GM19372 (cell line): ENCODE measurements around the gene PDZD8.

Experiments
- ATAC-seq: cut with Tn5 transposase; IDR thresholded peaks from one replicate; pipeline ENCODE4 v1.9.1; 2021; ENCODE audit warnings: mild to moderate bottlenecking, low read depth, moderate library complexity; ENCODE audit not compliant: unreplicated experiment

Gene PDZD8

GRCh38 chr10:117261501-117261900, 113.7 kb downstream of the PDZD8 start:
- no peak for ATAC-seq

- no peak for ATAC-seq
Observed at GRCh38 chr10:117260084-117260483, 115.2 kb downstream of the PDZD8 start.

- no peak for ATAC-seq
Observed at GRCh38 chr10:117259279-117259678, 116.0 kb downstream of the PDZD8 start.

- no peak for ATAC-seq
Observed at GRCh38 chr10:117257721-117258120, 117.5 kb downstream of the PDZD8 start.

GRCh38 chr10:117256910-117257309, 118.3 kb downstream of the PDZD8 start:
- no peak for ATAC-seq

- no peak for ATAC-seq
Observed at GRCh38 chr10:117255835-117256460, 119.3 kb downstream of the PDZD8 start.

GRCh38 chr10:117254774-117255735, 120.2 kb downstream of the PDZD8 start:
- no peak for ATAC-seq

- ATAC-seq: no peak
Observed at GRCh38 chr10:117254338-117254737, 120.9 kb downstream of the PDZD8 start.

GRCh38 chr10:117253908-117254307, 121.3 kb downstream of the PDZD8 start:
- ATAC-seq: no peak

- ATAC-seq: no peak
Observed at GRCh38 chr10:117250411-117250810, 124.8 kb downstream of the PDZD8 start.

GRCh38 chr10:117249493-117250093, 125.6 kb downstream of the PDZD8 start:
- ATAC-seq: peak; percentile 73

- ATAC-seq: no peak
Observed at GRCh38 chr10:117248750-117249465, 126.3 kb downstream of the PDZD8 start.

GRCh38 chr10:117246997-117247671, 128.1 kb downstream of the PDZD8 start:
- ATAC-seq: no peak

- ATAC-seq: no peak
Observed at GRCh38 chr10:117242463-117242832, 132.8 kb downstream of the PDZD8 start.

- ATAC-seq: no peak
Observed at GRCh38 chr10:117241541-117242462, 133.4 kb downstream of the PDZD8 start.

- ATAC-seq: no peak
Observed at GRCh38 chr10:117240621-117241529, 134.4 kb downstream of the PDZD8 start, which contains the start of gene SLC18A2. Gene SLC18A2 (plus strand): TSS chr10:117241114. CDS start chr10:117241694, 580 bp downstream.

GRCh38 chr10:117239721-117240620, 135.3 kb downstream of the PDZD8 start:
- ATAC-seq: no peak
